H1 (cell line): ENCODE measurements around the gene GARS1.

Experiments used
- GABPA ChIP-seq: IDR thresholded peaks from 2 replicates; pipeline ENCODE4 v1.6.1; 2011; ENCODE audit warnings: mild to moderate bottlenecking, low read length, moderate library complexity, borderline replicate concordance; ENCODE audit not compliant: insufficient read depth
- YY1 ChIP-seq: IDR thresholded peaks from 2 replicates; pipeline ENCODE4 v1.6.1; 2011; ENCODE audit warnings: low read depth, mild to moderate bottlenecking, low read length

- no peak for TF ChIP-seq YY1
- no peak for TF ChIP-seq GABPA
Measured at GRCh38 chr7:30566596-30566995, 28.1 kb upstream of the GARS1 start.
